ENCODE data around the gene NPC1. TPM values are rescaled to one million over a fixed set of nuclear protein-coding genes. Genes with fewer than 3 reads are reported as not detected.
"Not testable (repeated sequence)": the region's sequence is repeated elsewhere in the genome, so short reads cannot be mapped to it uniquely, and the experiment has no call there.

NPC1 gene
- total and polyA plus RNA-seq, 3 donors from 2014 or later, result 36.8 to 83.2 (median 66.8) TPM

DNA sequence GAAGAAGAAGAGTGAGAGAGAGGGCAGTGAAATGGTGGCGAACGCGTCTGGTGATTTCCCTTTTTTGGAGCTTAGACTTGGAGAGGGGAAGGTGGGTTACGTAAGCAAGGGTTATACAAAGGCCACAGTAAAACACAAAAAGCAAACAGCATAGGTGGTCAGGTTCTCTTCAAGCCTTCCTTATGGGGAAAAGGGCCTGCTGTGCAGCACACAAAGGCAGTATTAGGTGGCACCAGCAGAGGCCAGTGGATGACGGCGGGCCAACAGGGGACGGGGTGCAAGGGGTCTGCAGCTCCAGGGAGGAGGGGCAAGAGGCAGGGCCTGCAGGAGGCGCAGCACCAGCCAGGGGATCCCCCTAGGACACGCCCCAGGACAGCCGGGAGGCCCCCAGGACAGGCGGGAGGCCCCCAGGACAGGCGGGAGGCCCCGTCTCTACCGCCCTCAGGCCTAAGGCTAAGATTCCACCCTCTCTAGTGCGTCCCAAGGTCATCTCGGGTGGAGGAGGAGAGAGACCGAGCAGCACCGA is 32.6 kb upstream of the NPC1 start:
- Histone ChIP-seq H3K4me1 (peaks cover 31% of the 10 kb centered on the region), H3K27ac (peak overlapping the region; percentile 6 to 79), H3K27me3 (no peaks in the 10 kb centered on the region), H3K9me3 (no peaks in the 10 kb centered on the region), H3K36me3 (ENCODE audit: low read depth, missing control alignments) (no peaks in the 10 kb centered on the region), H3K4me3 (peak overlapping the region; percentile 43 to 47)
- no peak for DNase-seq
- TF ChIP-seq, protein P1, sequence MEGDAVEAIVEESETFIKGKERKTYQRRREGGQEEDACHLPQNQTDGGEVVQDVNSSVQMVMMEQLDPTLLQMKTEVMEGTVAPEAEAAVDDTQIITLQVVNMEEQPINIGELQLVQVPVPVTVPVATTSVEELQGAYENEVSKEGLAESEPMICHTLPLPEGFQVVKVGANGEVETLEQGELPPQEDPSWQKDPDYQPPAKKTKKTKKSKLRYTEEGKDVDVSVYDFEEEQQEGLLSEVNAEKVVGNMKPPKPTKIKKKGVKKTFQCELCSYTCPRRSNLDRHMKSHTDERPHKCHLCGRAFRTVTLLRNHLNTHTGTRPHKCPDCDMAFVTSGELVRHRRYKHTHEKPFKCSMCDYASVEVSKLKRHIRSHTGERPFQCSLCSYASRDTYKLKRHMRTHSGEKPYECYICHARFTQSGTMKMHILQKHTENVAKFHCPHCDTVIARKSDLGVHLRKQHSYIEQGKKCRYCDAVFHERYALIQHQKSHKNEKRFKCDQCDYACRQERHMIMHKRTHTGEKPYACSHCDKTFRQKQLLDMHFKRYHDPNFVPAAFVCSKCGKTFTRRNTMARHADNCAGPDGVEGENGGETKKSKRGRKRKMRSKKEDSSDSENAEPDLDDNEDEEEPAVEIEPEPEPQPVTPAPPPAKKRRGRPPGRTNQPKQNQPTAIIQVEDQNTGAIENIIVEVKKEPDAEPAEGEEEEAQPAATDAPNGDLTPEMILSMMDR (IDR thresholded peaks at IDR 0.05), result no peak
- TF ChIP-seq POLR2A (IDR thresholded peaks at IDR 0.05), result no peak
- intact Hi-C loops (cut with DNase I; ENCODE audit: low total_unique reads), result no loop called here
- 6 to 25% methylated on average over 8 to 17 of the region's 18 CpGs for WGBS, 2 donors

DNA sequence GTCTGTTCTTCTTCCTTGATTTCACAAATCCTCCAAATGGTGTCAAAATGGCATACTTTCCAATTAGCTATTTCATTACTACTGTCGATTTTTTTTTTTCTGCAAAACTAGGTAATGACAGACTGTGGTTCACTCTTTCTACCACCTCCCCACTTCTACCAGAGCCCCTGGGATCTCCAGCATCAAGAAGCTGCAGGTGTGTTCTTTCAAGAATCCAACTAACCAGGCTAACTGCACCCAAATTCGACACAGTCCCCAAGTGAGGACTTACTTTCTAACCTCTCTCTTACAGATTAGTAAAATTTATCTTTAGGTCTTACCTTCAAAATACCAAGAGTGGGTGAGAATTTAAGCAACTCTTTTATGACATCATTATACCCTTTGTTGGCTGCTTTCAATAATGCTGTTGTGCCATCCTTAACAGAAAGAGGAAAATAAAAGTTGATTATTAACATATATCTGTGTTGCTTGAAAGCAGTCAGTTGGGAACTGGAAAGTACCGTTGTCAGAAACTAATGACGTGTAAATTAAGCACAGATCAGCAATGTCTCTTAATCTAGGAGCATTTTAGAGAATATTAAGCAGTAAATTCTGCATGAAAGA is 31.2 kb upstream of the NPC1 start:
- intact Hi-C loops (cut with DNase I; ENCODE audit: low total_unique reads), result no loop called here
- no peaks in the 10 kb centered on the region for H3K27me3 ChIP-seq
- no peak overlapping the region for H3K4me3 ChIP-seq
- no peak for DNase-seq
- H3K4me1 ChIP-seq, result peaks cover 42% of the 10 kb centered on the region
- WGBS, 2 donors, result 65 to 70% methylated on average over 4 of the region's 4 CpGs
- no peak for TF ChIP-seq POLR2A (IDR thresholded peaks at IDR 0.05)
- TF ChIP-seq, protein P1 (IDR thresholded peaks at IDR 0.05), result no peak
- no peaks in the 10 kb centered on the region for H3K36me3 ChIP-seq (ENCODE audit: low read depth, missing control alignments)
- H3K27ac ChIP-seq, result peak overlapping the region; percentile 6 to 79
- no peaks in the 10 kb centered on the region for H3K9me3 ChIP-seq

DNA sequence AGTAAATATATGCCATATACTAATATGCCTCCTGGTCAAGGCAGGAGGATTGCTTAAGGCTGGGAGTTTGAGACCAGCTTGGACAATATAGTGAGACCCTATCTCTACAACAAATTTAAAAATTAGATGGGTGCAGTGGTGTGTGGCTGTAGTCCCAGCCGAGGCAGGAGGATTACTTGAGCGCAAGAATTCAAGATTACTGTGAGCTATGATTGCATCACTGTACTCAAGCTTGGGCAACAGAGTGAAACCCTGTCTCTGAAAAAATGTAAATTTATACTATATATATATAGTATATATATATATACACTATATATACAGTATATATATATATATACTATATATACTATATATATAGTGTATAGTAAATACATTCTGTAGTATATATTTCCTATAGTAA is 30.0 kb upstream of the NPC1 start:
- TF ChIP-seq, protein P1 (IDR thresholded peaks at IDR 0.05), result no peak
- TF ChIP-seq POLR2A (IDR thresholded peaks at IDR 0.05), result no peak
- Histone ChIP-seq H3K27me3 (no peaks in the 10 kb centered on the region), H3K4me3 (no peak overlapping the region), H3K27ac (no peak overlapping the region), H3K36me3 (ENCODE audit: low read depth, missing control alignments) (no peaks in the 10 kb centered on the region), H3K9me3 (no peaks in the 10 kb centered on the region), H3K4me1 (peaks cover 53% of the 10 kb centered on the region)
- intact Hi-C loops (cut with DNase I; ENCODE audit: low total_unique reads), result no loop called here
- WGBS, 2 donors, result 94 to 95% methylated on average over 2 of the region's 2 CpGs
- DNase-seq, result no peak

DNA sequence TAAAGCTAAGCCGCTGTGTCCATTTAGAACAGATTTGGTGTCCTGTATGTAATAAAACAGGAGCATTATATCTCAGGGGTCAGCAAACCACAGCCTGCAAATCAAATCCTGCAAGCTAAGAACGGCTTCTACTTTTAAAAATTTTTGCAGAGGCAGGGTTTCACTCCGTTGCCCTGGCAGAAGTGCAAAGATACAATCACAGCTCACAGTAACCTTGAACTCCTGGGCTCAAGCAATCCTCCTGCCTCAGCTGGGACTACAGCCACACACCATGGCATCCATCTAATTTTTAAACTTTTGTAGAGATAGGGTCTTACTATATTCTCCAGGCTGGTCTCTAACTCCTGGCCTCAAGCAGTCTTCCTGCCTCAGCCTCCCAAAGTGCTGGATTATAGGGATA is 28.6 kb upstream of the NPC1 start:
- peak overlapping the region in 1 of 2 donors; percentile 34 for H3K27ac ChIP-seq
- H3K4me1 ChIP-seq, result peaks cover 52% of the 10 kb centered on the region
- intact Hi-C loops (cut with DNase I; ENCODE audit: low total_unique reads), result no loop called here
- no peak overlapping the region for H3K4me3 ChIP-seq
- H3K27me3 ChIP-seq, result no peaks in the 10 kb centered on the region
- H3K9me3 ChIP-seq, result no peaks in the 10 kb centered on the region
- DNase-seq, result peak; percentile 26
- TF ChIP-seq, protein P1 (IDR thresholded peaks at IDR 0.05), result no peak
- 28 to 32% methylated on average over 3 of the region's 3 CpGs for WGBS, 2 donors
- no peaks in the 10 kb centered on the region for H3K36me3 ChIP-seq (ENCODE audit: low read depth, missing control alignments)

DNA sequence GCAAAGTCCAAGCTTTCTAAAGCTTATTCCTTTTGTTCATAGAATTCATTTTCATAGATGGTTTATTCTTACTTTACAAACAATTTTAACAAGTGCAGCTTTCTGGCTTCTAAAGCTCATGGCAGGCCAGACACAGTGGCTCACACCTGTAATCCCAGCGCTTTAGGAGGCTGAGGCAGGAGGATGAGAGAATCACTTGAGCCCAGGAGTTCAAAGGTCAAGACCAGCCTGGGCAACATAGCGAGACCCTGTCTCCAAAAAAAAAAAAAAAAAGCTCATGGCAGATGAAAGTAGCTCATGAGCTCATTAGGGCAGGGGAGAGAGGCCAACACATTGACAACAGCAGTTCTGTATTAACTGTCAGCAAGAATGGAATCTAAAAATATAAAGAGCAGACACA is 28.1 kb upstream of the NPC1 start:
- Histone ChIP-seq H3K4me3 (no peak overlapping the region), H3K36me3 (ENCODE audit: low read depth, missing control alignments) (no peaks in the 10 kb centered on the region), H3K9me3 (no peaks in the 10 kb centered on the region), H3K4me1 (peaks cover 47% of the 10 kb centered on the region), H3K27ac (peak overlapping the region in 1 of 2 donors; percentile 34), H3K27me3 (no peaks in the 10 kb centered on the region)
- DNase-seq, result no peak
- intact Hi-C loops (cut with DNase I; ENCODE audit: low total_unique reads), result no loop called here
- 57 to 69% methylated on average over 2 of the region's 2 CpGs for WGBS, 2 donors
- no peak for TF ChIP-seq POLR2A (IDR thresholded peaks at IDR 0.05)
- TF ChIP-seq, protein P1 (IDR thresholded peaks at IDR 0.05), result no peak

DNA sequence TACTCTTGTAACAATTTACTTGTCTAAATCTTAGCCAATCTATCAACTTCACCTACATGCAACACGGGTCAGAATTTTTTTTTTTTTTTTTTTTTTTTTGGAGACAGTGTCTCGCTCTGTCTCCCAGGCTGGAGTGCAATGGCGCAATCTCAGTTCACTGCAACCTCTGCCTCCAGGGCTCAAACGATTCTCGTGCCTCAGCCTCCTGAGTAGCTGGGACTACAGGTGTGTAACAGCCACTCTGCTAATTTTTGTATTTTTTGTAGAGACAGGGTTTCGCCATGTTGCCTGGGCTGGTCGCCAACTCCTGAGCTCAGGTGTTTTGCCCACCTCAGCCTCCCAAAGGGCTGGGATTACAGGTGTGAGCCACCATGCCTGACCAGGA is 26.8 kb upstream of the NPC1 start:
- H3K27ac ChIP-seq; DNase-seq; H3K9me3 ChIP-seq; H3K27me3 ChIP-seq; H3K36me3 ChIP-seq (ENCODE audit: low read depth, missing control alignments); H3K4me3 ChIP-seq; intact Hi-C loops (cut with DNase I; ENCODE audit: low total_unique reads): not testable (repeated sequence)
- WGBS, 2 donors, result 77 to 84% methylated on average over 7 of the region's 7 CpGs
- peaks cover 37% of the 10 kb centered on the region for H3K4me1 ChIP-seq
